ENCODE measurements around the gene QKI.
"Not testable (repeated sequence)": the region's sequence is repeated elsewhere in the genome, so short reads cannot be mapped to it uniquely, and the experiment has no call there.

The QKI gene

GRCh38 chr6:163444077-163444476 is 29.6 kb downstream of the QKI start:
- DNase-seq = no peak

DNA sequence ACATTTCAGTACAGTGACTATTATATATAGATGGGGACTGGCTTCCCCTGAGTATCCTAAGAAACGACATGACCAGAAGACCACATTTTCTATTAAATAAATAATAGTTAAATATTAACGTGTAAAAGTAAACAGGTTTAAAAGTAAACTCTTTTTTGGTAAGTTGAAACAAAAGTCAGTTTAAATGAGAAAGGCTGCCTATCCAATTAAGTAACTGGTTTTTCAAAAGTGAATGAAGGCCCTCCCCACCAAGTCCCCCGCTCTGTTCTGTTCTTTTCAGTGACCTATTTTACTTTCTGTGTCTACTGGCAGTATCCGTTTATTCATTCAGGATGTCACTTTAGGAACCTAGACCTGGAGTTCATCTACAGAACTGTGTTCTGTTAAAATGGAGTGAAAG is 32.0 kb downstream of the QKI start:
- no peak for DNase-seq

DNA sequence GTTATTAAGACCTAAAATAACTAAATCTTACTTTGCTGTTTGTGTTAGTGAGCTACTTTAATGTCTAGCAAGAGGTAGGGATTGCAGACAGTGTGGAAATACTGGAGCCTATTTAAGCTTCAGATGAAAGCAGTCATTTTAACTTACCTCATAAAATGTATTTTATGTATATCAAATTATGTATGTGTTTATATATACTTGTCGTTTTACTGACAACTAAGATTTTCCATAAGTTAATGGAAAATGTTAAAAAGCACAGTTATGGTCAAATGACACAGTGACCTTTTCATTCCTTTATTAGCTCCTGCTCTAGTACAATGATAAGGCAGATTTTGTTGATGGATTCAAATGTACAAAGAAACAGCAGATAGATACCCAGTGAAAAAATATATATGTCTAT is 34.6 kb downstream of the QKI start:
- no peak for DNase-seq

- no peak for DNase-seq
Measured at GRCh38 chr6:163454425-163454824, 39.9 kb downstream of the QKI start.

DNA sequence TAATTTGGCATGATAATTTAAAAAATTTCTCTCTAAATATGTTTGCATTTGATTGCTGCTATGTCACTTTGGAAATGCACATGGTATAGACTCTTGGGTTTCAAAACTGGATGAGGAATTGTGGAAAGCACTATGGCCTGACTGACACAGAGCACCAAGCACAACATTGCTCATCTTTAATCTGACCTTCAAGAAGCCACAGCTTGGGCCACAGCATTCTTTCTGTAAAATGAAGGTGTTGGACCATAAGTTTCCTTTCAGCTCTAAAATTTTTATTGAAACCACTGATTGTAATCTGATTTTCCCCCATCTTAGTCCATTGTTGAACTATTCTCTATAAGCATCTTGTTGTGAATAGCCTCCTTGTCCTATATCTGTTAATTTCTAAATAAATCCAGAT is 41.0 kb downstream of the QKI start:
- no peak for DNase-seq

GRCh38 chr6:163457637-163458561 is 43.4 kb downstream of the QKI start:
- no peak for DNase-seq

DNA sequence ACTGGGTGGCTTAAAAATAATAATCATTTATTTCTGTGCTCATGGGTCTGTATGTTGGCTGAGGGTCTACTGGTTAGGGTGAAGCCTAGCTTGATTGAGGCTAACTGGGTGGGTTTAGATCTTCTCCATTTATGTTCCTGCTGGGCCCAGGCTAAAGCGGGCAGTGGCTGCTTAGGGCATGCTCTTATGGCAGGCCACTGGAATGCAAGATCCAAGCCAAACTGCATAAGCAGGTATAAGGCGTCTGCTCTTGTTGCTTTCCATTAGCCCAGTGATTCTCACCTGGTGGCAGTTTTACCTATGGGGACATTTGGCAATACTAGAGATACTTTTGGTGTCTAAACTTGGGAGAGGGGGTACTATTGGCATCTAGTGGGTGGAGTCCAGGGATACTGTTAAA is 44.5 kb downstream of the QKI start:
- no peak for DNase-seq

DNA sequence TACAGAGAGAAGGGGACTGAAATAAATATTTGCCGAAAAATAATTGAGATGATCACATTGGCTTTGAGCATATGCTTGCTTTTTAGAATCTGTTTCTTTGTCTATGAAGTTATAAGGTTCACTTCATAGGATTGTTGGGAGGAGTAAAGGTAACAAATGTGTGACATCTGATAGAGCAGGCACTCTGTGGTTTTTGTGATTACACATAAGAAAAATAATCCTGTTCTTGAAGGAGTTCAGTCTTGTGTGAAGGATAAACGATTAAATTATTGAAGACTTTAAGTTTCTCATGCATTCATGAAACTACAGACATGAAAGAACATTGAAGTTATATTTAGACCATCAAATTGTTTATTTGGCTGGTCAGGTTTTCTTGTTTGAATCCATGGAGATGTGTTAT is 45.0 kb downstream of the QKI start:
- DNase-seq = no peak

DNA sequence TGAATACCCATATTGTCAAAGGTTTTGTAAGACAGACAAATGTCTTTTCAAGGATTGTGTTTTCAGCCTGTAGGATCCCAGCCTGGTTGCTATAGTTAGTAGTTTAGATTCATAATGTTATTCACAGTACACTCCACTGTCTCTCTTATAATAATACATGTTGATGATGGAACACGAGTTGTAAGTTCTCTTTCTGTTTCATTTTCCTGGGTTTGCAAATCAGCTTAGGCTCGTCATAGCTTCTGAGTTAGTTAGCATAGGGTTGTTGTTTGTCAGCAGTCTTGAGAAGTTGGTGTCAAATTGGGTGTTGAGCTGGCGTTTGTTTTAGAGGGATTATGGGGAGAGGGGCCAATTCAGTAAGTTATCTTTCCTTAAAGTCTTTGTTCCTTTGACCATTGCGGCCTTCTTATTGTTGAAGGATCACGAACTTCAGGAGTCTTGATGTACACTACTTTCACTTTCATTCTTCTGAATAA is 45.8 kb downstream of the QKI start:
- no peak for DNase-seq

GRCh38 chr6:163461696-163462095 is 47.2 kb downstream of the QKI start:
- DNase-seq = no peak

- DNase-seq = no peak
Measured at GRCh38 chr6:163463180-163463579, 48.7 kb downstream of the QKI start.

DNA sequence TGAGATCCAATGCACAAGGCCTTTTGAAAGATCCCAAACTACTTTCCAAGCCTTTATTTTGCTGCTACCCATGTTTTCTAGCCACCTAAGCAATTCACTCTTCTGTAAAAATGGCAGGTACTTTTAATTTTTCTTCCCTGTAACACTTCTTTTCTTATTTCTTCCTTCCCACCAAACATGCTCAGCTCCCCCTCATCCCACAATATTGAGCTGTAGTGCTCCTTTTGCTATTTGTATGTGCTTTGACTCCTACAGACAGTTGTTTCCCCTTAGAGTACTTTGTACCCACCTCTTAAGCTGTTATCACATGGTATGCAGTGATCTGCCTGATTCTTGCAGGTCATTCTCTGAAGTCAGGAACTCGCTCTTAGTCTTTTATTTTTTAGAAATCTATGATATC is 49.3 kb downstream of the QKI start:
- DNase-seq = no peak

- no peak for DNase-seq
Measured at GRCh38 chr6:163466839-163467390, 52.4 kb downstream of the QKI start.

DNA sequence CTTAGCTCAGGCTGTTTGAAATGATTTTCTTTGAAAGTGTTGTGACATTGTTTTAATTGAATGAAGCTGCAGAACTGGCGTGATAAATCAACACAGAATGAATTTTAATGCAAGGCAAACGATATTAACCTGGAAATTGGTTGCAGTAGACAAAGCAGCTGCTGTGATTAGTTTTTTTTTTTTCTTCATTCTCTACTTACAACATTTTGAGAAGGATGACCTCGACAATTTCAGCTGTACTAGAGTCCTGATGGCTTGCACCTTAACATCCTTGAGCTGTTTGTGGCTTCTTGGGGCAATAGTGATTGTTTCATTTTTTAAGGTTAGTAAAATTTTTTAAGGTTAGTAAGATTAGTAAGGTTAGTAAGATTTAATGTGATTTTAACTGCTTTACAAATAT is 54.2 kb downstream of the QKI start:
- DNase-seq = no peak

GRCh38 chr6:163469459-163469985 is 55.0 kb downstream of the QKI start:
- DNase-seq = no peak

DNA sequence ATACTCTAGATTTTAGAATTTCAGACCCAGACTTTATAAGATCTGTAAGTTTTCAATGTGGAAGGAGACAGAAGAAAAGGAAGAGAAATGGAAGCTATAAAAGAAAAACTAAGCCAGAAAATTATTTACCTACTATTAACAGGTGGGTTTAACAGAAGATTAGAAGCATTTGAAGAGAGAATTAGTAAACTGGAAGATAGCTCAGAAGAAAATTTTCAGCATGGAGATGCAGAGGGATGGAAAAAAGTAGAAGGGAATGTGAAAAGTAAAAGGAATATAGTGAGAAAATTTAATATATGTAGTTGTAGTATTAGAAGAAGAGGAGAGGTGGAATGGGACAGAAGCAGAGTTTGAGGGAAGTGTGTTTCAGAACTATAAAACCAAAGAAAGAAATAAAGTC is 56.1 kb downstream of the QKI start:
- no peak for DNase-seq

GRCh38 chr6:163474581-163474980 is 60.1 kb downstream of the QKI start:
- DNase-seq = no peak

DNA sequence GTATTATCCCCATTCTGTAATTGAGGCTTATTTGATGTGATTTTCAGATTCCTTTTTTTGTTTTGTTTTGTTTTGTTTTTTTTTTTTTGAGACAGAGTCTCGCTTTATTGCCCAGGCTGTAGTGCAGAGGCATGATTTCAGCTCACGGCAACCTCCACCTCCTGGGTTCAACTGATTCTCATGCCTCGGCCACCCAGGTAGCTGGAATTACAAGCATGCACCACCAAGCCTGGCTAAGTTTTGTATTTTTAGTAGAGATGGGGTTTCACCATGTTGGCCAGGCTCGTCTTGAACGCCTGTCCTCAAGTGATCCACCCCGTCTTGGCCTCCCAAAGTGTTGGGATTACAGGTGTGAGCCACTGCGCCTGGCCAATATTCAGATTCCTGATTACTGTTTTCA is 62.4 kb downstream of the QKI start:
- DNase-seq = not testable (repeated sequence)

DNA sequence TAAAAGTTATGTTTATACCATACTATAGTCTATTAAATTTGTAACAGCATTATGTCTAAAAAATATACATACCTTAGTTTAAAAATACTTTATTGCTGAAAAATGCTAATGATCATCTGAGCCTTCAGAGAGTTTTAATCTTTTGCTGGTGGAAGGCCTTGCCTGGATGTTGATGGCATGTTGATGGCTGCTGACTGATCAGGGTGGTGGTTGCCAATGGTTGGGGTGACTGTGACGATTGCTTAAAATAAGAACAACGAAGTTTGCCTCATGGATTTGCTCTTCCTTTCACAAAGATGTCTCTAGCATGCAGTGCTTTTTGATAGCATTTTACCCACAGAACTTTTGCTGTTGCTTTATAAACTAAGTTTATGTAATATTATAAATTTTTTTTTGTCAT is 68.6 kb downstream of the QKI start:
- DNase-seq = no peak

- no peak for DNase-seq
Measured at GRCh38 chr6:163485388-163485851, 70.9 kb downstream of the QKI start.

- no peak for DNase-seq
Measured at GRCh38 chr6:163486821-163487220, 72.3 kb downstream of the QKI start.

- no peak for DNase-seq
Measured at GRCh38 chr6:163487606-163488005, 73.1 kb downstream of the QKI start.

GRCh38 chr6:163489584-163489983 is 75.1 kb downstream of the QKI start:
- no peak for DNase-seq
